H1 (cell line): ENCODE data around the gene PRPF6. TPM values are rescaled to one million over a fixed set of nuclear protein-coding genes. Genes with fewer than 3 reads are reported as not detected.

Source experiments
- BACH1 ChIP-seq: IDR thresholded peaks from 2 replicates; pipeline ENCODE4 v1.6.1; 2012; ENCODE audit warnings: low read length, improper control_type of control experiment
- GTF2F1 ChIP-seq: IDR thresholded peaks from 2 replicates; pipeline ENCODE4 v1.6.1; 2012; ENCODE audit warnings: low read depth, low read length, improper control_type of control experiment, borderline replicate concordance
- KDM4A ChIP-seq: IDR thresholded peaks from one replicate; pipeline ENCODE4 v1.7.1; 2012; ENCODE audit warnings: low read depth, mild to moderate bottlenecking, moderate library complexity, low read length, inconsistent platforms; ENCODE audit not compliant: severe bottlenecking
- RAD21 ChIP-seq, 2 experiments: IDR thresholded peaks in 1 of 2; conservative IDR thresholded peaks in 1 of 2; 2 replicates each; pipeline ENCODE4 v1.6.1; 2011; ENCODE audit warnings: low read depth in 2 of 2, low read length in 2 of 2, improper control_type of control experiment in 1 of 2, inconsistent platforms in 1 of 2, mild to moderate bottlenecking in 1 of 2, moderate library complexity in 1 of 2
- RFX5 ChIP-seq: IDR thresholded peaks from 2 replicates; pipeline ENCODE4 v1.6.1; 2011; ENCODE audit warnings: low read depth, low read length, improper control_type of control experiment, borderline replicate concordance
- RXRA ChIP-seq: IDR thresholded peaks from 2 replicates; pipeline ENCODE4 v1.6.1; 2011; ENCODE audit warnings: low read depth, mild to moderate bottlenecking, low read length, moderate library complexity; ENCODE audit not compliant: insufficient read depth
- TBP ChIP-seq: IDR thresholded peaks from 2 replicates; pipeline ENCODE4 v1.6.1; 2011; ENCODE audit warnings: low read depth, low read length, improper control_type of control experiment
- polyA plus RNA-seq, 7 experiments: library from polyadenylated mRNA; depleted of rRNA in 3 of 7; stranded (reverse) in 5 of 7; unstranded in 2 of 7; fragments of >200 nt in 5 of 7; fragments of 200-250 nt in 2 of 7; gene quantifications; 1 replicate in 5 of 7; 2 replicates in 1 of 7; 4 replicates in 1 of 7; pipeline versions ENCODE4 v1.2.1 to v1.2.3, GENCODE V29; 2011 to 2013; ENCODE audit warnings: missing spikeins in 2 of 7, mixed read lengths in 2 of 7
- total RNA-seq: library from RNA; stranded (reverse); fragmentation: NEBNext Ultra II Directional; extraction: Animal tissue kit (Norgen Biotek cat#: 25700); gene quantifications from 2 replicates; pipeline ENCODE4 v1.2.1, GENCODE V29; 2021
- TF ChIP-seq, protein P1 (sequence below), 3 experiments: IDR thresholded peaks; 1 replicate in 2 of 3; 2 replicates in 1 of 3; pipeline versions ENCODE4 v1.5.1 to v1.6.1; 2011; ENCODE audit warnings: low read length in 3 of 3, mild to moderate bottlenecking in 3 of 3, inconsistent platforms in 2 of 3, low read depth in 1 of 3, moderate library complexity in 1 of 3; ENCODE audit not compliant: insufficient read depth in 1 of 3; ENCODE audit errors: control extremely low read depth in 1 of 3

The PRPF6 gene
- total and polyA plus RNA-seq, 2 of the 8 experiments (the other 6 are each of a cell fraction or from before 2014, with no cell fraction given): 27.9 to 76.9 TPM

DNA sequence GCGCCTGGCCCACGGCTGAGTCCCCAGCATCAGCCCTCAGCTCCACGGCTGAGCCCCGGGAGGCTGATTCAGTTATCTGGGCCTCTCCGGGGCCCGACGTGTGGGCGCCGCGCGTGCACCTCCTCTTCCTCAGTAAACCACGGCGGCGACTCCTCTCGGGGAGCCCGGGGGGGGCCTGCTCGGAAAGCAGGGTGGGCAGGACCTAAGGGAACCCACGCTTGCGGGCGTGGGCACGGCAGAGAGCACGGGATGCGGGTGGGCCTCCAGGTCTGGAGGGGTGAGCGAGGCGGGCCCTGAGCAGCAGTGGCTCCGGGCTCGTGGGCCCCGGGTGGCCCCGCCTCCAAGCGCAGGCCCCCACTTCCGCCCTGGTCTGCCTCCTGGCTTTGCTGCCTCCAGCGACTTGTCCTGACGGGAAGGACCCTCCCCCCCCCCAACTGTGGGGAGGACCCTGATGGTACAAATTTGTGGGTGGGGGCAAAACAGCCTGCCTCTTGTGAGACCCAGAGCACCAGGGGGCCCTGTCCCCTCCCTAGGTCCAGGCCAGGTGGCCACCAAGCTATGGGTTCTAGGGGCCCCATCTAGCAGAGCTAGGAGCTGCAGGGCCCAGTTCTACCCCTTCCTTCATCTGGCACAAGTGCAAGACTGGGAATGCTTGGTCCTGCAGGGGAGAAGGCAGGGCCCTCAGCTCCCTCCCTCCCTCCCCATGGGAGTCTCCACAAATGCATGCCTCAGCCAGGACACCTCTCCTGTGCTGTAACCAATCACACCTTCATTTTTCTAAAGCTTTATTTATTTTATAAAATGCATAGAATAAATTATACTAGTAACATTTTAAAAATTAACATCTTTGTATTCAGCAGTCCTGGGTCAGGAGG lies 41.6 kb upstream of the PRPF6 start (continued):
- TF ChIP-seq BACH1: no peak
- TF ChIP-seq GTF2F1: no peak
- no peak for TF ChIP-seq RFX5
- TF ChIP-seq, protein P1, sequence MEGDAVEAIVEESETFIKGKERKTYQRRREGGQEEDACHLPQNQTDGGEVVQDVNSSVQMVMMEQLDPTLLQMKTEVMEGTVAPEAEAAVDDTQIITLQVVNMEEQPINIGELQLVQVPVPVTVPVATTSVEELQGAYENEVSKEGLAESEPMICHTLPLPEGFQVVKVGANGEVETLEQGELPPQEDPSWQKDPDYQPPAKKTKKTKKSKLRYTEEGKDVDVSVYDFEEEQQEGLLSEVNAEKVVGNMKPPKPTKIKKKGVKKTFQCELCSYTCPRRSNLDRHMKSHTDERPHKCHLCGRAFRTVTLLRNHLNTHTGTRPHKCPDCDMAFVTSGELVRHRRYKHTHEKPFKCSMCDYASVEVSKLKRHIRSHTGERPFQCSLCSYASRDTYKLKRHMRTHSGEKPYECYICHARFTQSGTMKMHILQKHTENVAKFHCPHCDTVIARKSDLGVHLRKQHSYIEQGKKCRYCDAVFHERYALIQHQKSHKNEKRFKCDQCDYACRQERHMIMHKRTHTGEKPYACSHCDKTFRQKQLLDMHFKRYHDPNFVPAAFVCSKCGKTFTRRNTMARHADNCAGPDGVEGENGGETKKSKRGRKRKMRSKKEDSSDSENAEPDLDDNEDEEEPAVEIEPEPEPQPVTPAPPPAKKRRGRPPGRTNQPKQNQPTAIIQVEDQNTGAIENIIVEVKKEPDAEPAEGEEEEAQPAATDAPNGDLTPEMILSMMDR (IDR thresholded peaks at IDR 0.05; ENCODE audit: control extremely low read depth in 1 of 3, insufficient read depth in 1 of 3, low read depth in 1 of 3, low read length in 3 of 3): no peak
- TF ChIP-seq TBP: no peak
- TF ChIP-seq RXRA: no peak
- TF ChIP-seq RAD21 (IDR thresholded peaks at IDR 0.05 in 1 of 2, conservative IDR thresholded peaks at IDR 0.05 in 1 of 2; ENCODE audit: low read depth in 2 of 2, low read length in 2 of 2): no peak
- no peak for TF ChIP-seq KDM4A
